ENCODE results near the gene CASP7. TPM values are rescaled to one million over a fixed set of nuclear protein-coding genes. Genes with fewer than 3 reads are reported as not detected.

CASP7 gene
- polyA plus RNA-seq, 3 donors: 9.9 to 26.1 (median 16.0) TPM

DNA sequence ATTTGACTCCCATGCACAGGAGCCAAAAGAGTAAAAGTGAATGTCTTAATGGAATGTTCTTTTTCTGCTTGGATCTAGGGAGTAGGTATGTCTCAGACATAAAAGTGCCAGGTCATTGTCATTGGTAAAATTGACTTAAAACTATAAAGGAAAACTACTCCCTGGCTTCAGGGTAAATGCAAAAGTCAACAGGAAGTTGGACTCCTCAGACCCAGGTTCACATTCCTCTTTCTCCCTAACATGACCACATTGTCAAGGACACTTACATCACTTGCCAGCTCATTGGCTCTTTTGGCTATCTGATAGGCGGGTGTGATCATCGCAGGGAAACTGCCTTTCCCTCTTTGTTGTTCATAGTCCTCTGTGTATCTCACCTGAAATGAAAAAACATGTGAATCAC is 29.5 kb upstream of the CASP7 start:
- no peaks in the 10 kb centered on the region for H3K36me3 ChIP-seq (replicated peaks in 1 of 2; ENCODE audit: control insufficient read depth in 1 of 2, insufficient read depth in 2 of 2, low read length in 2 of 2)
- no peaks in the 10 kb centered on the region for H3K27me3 ChIP-seq (ENCODE audit: control insufficient read depth in 2 of 2, insufficient read depth in 2 of 2, low read length in 2 of 2)
- TF ChIP-seq CTCF (IDR thresholded peaks at IDR 0.05): no peak
- H3K4me1 ChIP-seq (ENCODE audit: control insufficient read depth in 1 of 2, insufficient read depth in 2 of 2, low read length in 2 of 2): no peaks in the 10 kb centered on the region
- no peak overlapping the region for H3K27ac ChIP-seq (ENCODE audit: low read depth in 1 of 2, low read length in 2 of 2)
- no peaks in the 10 kb centered on the region for H3K9me3 ChIP-seq (replicated peaks in 1 of 2; ENCODE audit: control insufficient read depth in 1 of 2, insufficient read depth in 1 of 2, low read length in 2 of 2)
- intact Hi-C loops (cut with micrococcal nuclease): no loop called here
- Mint-ChIP-seq H3K9me3 (peaks cover 0 to 9% (median 0%) of the 10 kb centered on the region in 7 donors), H3K27me3 (ENCODE audit: low read depth in 3 of 3) (peaks cover 0 to 14% (median 1%) of the 10 kb centered on the region in 3 donors), H3K36me3 (no peaks in the 10 kb centered on the region), H3K27ac (no peak overlapping the region), H3K4me1 (no peaks in the 10 kb centered on the region), H3K4me3 (no peak overlapping the region)
- DNase-seq: no peak
- H3K4me2 ChIP-seq (replicated peaks; ENCODE audit: extremely low read depth, low read length, poor library complexity, severe bottlenecking): no peak overlapping the region
- 100% methylated on average over 2 of the region's 2 CpGs for WGBS (ENCODE audit: insufficient coverage)
- H3K9ac ChIP-seq (ENCODE audit: insufficient read depth, low read length, poor library complexity, severe bottlenecking): no peak overlapping the region
- no peak overlapping the region for H2AFZ ChIP-seq (ENCODE audit: insufficient read depth, low read depth, low read length, poor library complexity, severe bottlenecking)
- no peaks in the 10 kb centered on the region for H3K79me2 ChIP-seq (ENCODE audit: insufficient read depth, low read length)
- H4K20me1 ChIP-seq (ENCODE audit: insufficient read depth, low read length): no peaks in the 10 kb centered on the region
- H3K4me3 ChIP-seq (replicated peaks in 1 of 3; ENCODE audit: low read depth in 2 of 3, low read length in 3 of 3): no peak overlapping the region

DNA sequence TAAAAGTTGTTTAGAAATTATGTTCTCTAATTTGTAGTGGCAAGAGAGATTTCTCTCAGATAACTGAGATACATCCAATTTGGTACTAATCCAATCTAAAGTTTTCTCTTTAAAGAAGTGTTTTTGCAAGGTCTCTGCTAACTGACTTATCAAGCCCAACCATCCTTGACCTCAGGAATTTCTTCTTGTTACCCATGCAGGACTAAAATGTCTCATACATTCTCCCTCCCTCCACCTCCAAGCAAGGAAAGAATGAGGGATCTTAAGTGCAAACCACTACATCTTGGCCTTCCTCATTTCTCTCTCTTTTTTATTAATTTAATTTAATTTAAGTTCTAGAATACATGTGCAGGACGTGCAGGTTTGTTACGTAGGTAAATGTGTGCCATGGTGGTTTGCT is 28.7 kb upstream of the CASP7 start:
- no peak for TF ChIP-seq CTCF (IDR thresholded peaks at IDR 0.05)
- no peak for DNase-seq
- WGBS (ENCODE audit: insufficient coverage): no CpG with 5 or more reads among the region's 2 CpGs
- intact Hi-C loops (cut with micrococcal nuclease): no loop called here
- Histone ChIP-seq H2AFZ (ENCODE audit: insufficient read depth, low read depth, low read length, poor library complexity, severe bottlenecking) (no peak overlapping the region), H3K36me3 (replicated peaks in 1 of 2; ENCODE audit: control insufficient read depth in 1 of 2, insufficient read depth in 2 of 2, low read length in 2 of 2) (no peaks in the 10 kb centered on the region), H3K27me3 (ENCODE audit: control insufficient read depth in 2 of 2, insufficient read depth in 2 of 2, low read length in 2 of 2) (no peaks in the 10 kb centered on the region), H3K4me2 (replicated peaks; ENCODE audit: extremely low read depth, low read length, poor library complexity, severe bottlenecking) (no peak overlapping the region), H3K79me2 (ENCODE audit: insufficient read depth, low read length) (no peaks in the 10 kb centered on the region), H3K4me3 (replicated peaks in 1 of 3; ENCODE audit: low read depth in 2 of 3, low read length in 3 of 3) (no peak overlapping the region), H3K9me3 (replicated peaks in 1 of 2; ENCODE audit: control insufficient read depth in 1 of 2, insufficient read depth in 1 of 2, low read length in 2 of 2) (no peaks in the 10 kb centered on the region), H3K9ac (ENCODE audit: insufficient read depth, low read length, poor library complexity, severe bottlenecking) (no peak overlapping the region), H4K20me1 (ENCODE audit: insufficient read depth, low read length) (no peaks in the 10 kb centered on the region), H3K4me1 (ENCODE audit: control insufficient read depth in 1 of 2, insufficient read depth in 2 of 2, low read length in 2 of 2) (no peaks in the 10 kb centered on the region), H3K27ac (ENCODE audit: low read depth in 1 of 2, low read length in 2 of 2) (no peak overlapping the region)
- peaks cover 0 to 7% (median 0%) of the 10 kb centered on the region in 7 donors for H3K9me3 Mint-ChIP-seq
- H3K4me3 Mint-ChIP-seq: no peak overlapping the region
- no peak overlapping the region for H3K27ac Mint-ChIP-seq
- H3K27me3 Mint-ChIP-seq (ENCODE audit: low read depth in 3 of 3): peaks cover 1 to 13% (median 2%) of the 10 kb centered on the region in 3 donors
- no peaks in the 10 kb centered on the region for H3K4me1 Mint-ChIP-seq
- H3K36me3 Mint-ChIP-seq: no peaks in the 10 kb centered on the region

Measured in CD14-positive monocyte (primary cell).